GM23338 (cell line): ENCODE results near the gene SUSD4. TPM values are rescaled to one million over a fixed set of nuclear protein-coding genes. Genes with fewer than 3 reads are reported as not detected.

Experiments
- ATAC-seq: fragments of 200-7000 bp; cut with Tn5 transposase; 3 replicates; pipeline ENCODE4 v1.9.1; 2020
- DNase-seq: peaks from one replicate; pipeline ENCODE4 v3.0.0-alpha.2; 2015; ENCODE audit warnings: low spot score
- H2AFZ ChIP-seq: fragments of 200-600 bp; sonication (generic); 2 replicates; pipeline ENCODE4 v1.8.0; 2016; ENCODE audit warnings: antibody characterized with exemption, mild to moderate bottlenecking, moderate library complexity
- H3F3A ChIP-seq: fragments of 200-600 bp; sonication (generic); replicated peaks from 2 replicates; pipeline ENCODE4 v1.8.0; 2017; ENCODE audit warnings: antibody characterized with exemption, mixed run types, low read depth
- H3K27ac ChIP-seq: fragments of 200-600 bp; sonication (generic); 2 replicates; pipeline ENCODE4 v1.6.1; 2016; ENCODE audit warnings: low read depth
- H3K27me3 ChIP-seq: fragments of 200-600 bp; sonication (generic); 2 replicates; pipeline ENCODE4 v1.8.0; 2016; ENCODE audit warnings: mild to moderate bottlenecking, mixed run types, moderate library complexity; ENCODE audit not compliant: insufficient read depth
- H3K36me3 ChIP-seq: fragments of 200-600 bp; sonication (generic); 2 replicates; pipeline ENCODE4 v1.8.0; 2016; ENCODE audit warnings: mild to moderate bottlenecking; ENCODE audit not compliant: insufficient read depth
- H3K4me1 ChIP-seq: fragments of 200-600 bp; sonication (generic); 2 replicates; pipeline ENCODE4 v1.8.0; 2016; ENCODE audit warnings: mild to moderate bottlenecking, moderate library complexity; ENCODE audit not compliant: insufficient read depth
- H3K4me2 ChIP-seq: fragments of 200-600 bp; sonication (generic); 2 replicates; pipeline ENCODE4 v1.7.1; 2017; ENCODE audit warnings: mixed run types
- H3K4me3 ChIP-seq: fragments of 200-600 bp; sonication (generic); 2 replicates; pipeline ENCODE4 v1.6.1; 2016; ENCODE audit warnings: mixed run types
- H3K79me2 ChIP-seq: fragments of 200-600 bp; sonication (generic); replicated peaks from 2 replicates; pipeline ENCODE4 v1.8.0; 2017; ENCODE audit warnings: mild to moderate bottlenecking; ENCODE audit not compliant: insufficient read depth
- H3K9me2 ChIP-seq: fragments of 200-600 bp; sonication (generic); 2 replicates; pipeline ENCODE4 v1.8.0; 2017; ENCODE audit not compliant: insufficient read depth
- H4K20me1 ChIP-seq: fragments of 200-600 bp; sonication (generic); replicated peaks from 2 replicates; pipeline ENCODE4 v1.8.0; 2017; ENCODE audit warnings: mild to moderate bottlenecking; ENCODE audit not compliant: insufficient read depth
- H3K27ac Mint-ChIP-seq: 2 replicates; pipeline ENCODE4 v1.8.0; 2020; ENCODE audit warnings: inconsistent platforms, mild to moderate bottlenecking, moderate library complexity, mixed read lengths
- H3K27me3 Mint-ChIP-seq: 3 replicates; pipeline ENCODE4 v1.8.0; 2022; ENCODE audit warnings: low read depth, mild to moderate bottlenecking, moderate library complexity, mixed read lengths, inconsistent platforms; ENCODE audit not compliant: insufficient read depth, poor library complexity
- H3K36me3 Mint-ChIP-seq: 3 replicates; pipeline ENCODE4 v1.8.0; 2021; ENCODE audit warnings: low read depth, mild to moderate bottlenecking, inconsistent platforms, moderate library complexity, mixed read lengths
- H3K4me1 Mint-ChIP-seq: 3 replicates; pipeline ENCODE4 v1.8.0; 2020; ENCODE audit warnings: mild to moderate bottlenecking, inconsistent platforms, mixed read lengths
- H3K4me3 Mint-ChIP-seq: 3 replicates; pipeline ENCODE4 v1.8.0; 2021; ENCODE audit warnings: moderate library complexity, mild to moderate bottlenecking, inconsistent platforms, mixed read lengths
- H3K9me3 Mint-ChIP-seq: 3 replicates; pipeline ENCODE4 v1.8.0; 2020; ENCODE audit warnings: moderate library complexity, mild to moderate bottlenecking, inconsistent platforms, mixed read lengths
- CREB1 ChIP-seq: fragments of 250-450 bp; sonication (Bioruptor Pico); IDR thresholded peaks from 2 replicates; pipeline ENCODE4 v1.5.0; 2020; ENCODE audit warnings: low read depth, mild to moderate bottlenecking, moderate library complexity
- CTCF ChIP-seq, 2 experiments: fragments of 200-600 bp in 1 of 2; sonication (generic) in 1 of 2; conservative IDR thresholded peaks; 2 replicates each; pipeline versions ENCODE4 v1.5.1 to v1.6.1; 2016 to 2017; ENCODE audit warnings: antibody characterized with exemption in 2 of 2, low read depth in 2 of 2, mild to moderate bottlenecking in 2 of 2, moderate library complexity in 1 of 2
- ETS1 ChIP-seq: IDR thresholded peaks from 2 replicates; pipeline ENCODE4 v1.6.1; 2016; ENCODE audit warnings: antibody characterized with exemption
- EZH2 ChIP-seq: fragments of 200-600 bp; sonication (generic); IDR thresholded peaks from one replicate; pipeline ENCODE4 v1.8.0; 2017; ENCODE audit warnings: antibody characterized with exemption, mild to moderate bottlenecking, low read depth; ENCODE audit not compliant: unreplicated experiment
- EZH2phosphoT487 ChIP-seq: fragments of 200-600 bp; sonication (generic); IDR thresholded peaks from one replicate; pipeline ENCODE4 v1.8.1; 2018; ENCODE audit warnings: antibody characterized with exemption; ENCODE audit not compliant: unreplicated experiment
- JUNB ChIP-seq: IDR thresholded peaks from one replicate; pipeline ENCODE4 v1.6.1; 2016; ENCODE audit warnings: antibody characterized with exemption; ENCODE audit not compliant: unreplicated experiment
- NANOG ChIP-seq: IDR thresholded peaks from 2 replicates; pipeline ENCODE4 v1.6.1; 2016; ENCODE audit warnings: antibody characterized with exemption, borderline replicate concordance
- POLR2AphosphoS5 ChIP-seq: IDR thresholded peaks from 2 replicates; pipeline ENCODE4 v1.6.1; 2016; ENCODE audit warnings: antibody characterized with exemption, low read depth
- STAT1 ChIP-seq: IDR thresholded peaks from one replicate; pipeline ENCODE4 v1.6.1; 2016; ENCODE audit warnings: antibody characterized with exemption; ENCODE audit not compliant: unreplicated experiment
- ZNF114 ChIP-seq: fragments of 250-450 bp; sonication (Bioruptor Pico); IDR thresholded peaks from 2 replicates; pipeline ENCODE4 v1.5.0; 2020; ENCODE audit warnings: mild to moderate bottlenecking, moderate library complexity
- ZNF331 ChIP-seq: fragments of 250-450 bp; sonication (Bioruptor Pico); IDR thresholded peaks from 2 replicates; pipeline ENCODE4 v1.5.0; 2020; ENCODE audit warnings: low read depth, mild to moderate bottlenecking, moderate library complexity
- ZNF462 ChIP-seq: fragments of 250-450 bp; sonication (Bioruptor Pico); IDR thresholded peaks from 2 replicates; pipeline ENCODE4 v1.5.0; 2020; ENCODE audit warnings: mild to moderate bottlenecking, moderate library complexity
- polyA plus RNA-seq: library from polyadenylated mRNA; unstranded; fragments of >200 nt; fragmentation: Nextera tagmentation; extraction: Ambion mirVana; gene quantifications from 2 replicates; pipeline ENCODE4 v1.2.1, GENCODE V29; 2016
- total RNA-seq: library from RNA; depleted of rRNA; stranded (reverse); fragments of >200 nt; shearing (Covaris generic); gene quantifications from 2 replicates; pipeline ENCODE4 v1.2.3, GENCODE V29; 2014
- TF ChIP-seq, protein P1 (sequence below): IDR thresholded peaks from one replicate; pipeline ENCODE4 v1.6.1; 2018; ENCODE audit warnings: antibody characterized with exemption; ENCODE audit not compliant: unreplicated experiment

The SUSD4 gene
- total and polyA plus RNA-seq, 2 experiments from 2014 or later: 2.3 to 3.6 TPM

DNA sequence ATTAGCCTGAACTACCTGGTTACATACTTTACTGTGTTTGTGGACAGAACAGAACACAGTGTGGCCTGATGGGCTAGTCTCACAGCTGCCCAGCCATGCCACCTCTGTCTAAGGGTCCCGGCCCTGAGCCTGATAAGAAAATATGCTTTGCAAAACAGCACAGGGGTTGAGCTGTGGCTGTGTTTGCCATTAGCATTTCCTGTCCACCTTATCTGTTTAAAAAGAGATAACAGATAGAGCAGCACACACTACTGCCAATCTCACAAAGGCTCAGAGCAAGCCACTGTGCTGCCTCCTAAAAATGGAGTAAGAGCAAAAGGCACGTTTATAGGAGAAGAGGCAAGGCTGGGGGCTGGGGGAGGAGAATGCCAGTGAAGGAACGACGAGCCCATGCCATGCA lies 95.0 kb downstream of the SUSD4 start:
- Histone ChIP-seq H3K36me3 (no peaks in the 10 kb centered on the region), H3K4me3 (no peak overlapping the region), H3K4me1 (no peaks in the 10 kb centered on the region; the same call in 1 of the 2 replicates), H3F3A (no peaks in the 10 kb centered on the region), H3K27me3 (no peaks in the 10 kb centered on the region), H3K79me2 (no peaks in the 10 kb centered on the region), H3K4me2 (no peak overlapping the region), H2AFZ (no peak overlapping the region), H3K27ac (no peak overlapping the region), H4K20me1 (no peaks in the 10 kb centered on the region), H3K9me2 (no peaks in the 10 kb centered on the region)
- TF ChIP-seq POLR2AphosphoS5 (no peak), STAT1 (no peak), ZNF331 (CRISPR knock-in tag) (no peak), EZH2phosphoT487 (no peak), NANOG (no peak), JUNB (no peak), CTCF (conservative IDR thresholded peaks at IDR 0.05; ENCODE audit: low read depth in 2 of 2) (no peak), ZNF114 (no peak), EZH2 (no peak), ETS1 (no peak), ZNF462 (CRISPR knock-in tag) (no peak), CREB1 (CRISPR knock-in tag) (no peak)
- TF ChIP-seq, protein P1, sequence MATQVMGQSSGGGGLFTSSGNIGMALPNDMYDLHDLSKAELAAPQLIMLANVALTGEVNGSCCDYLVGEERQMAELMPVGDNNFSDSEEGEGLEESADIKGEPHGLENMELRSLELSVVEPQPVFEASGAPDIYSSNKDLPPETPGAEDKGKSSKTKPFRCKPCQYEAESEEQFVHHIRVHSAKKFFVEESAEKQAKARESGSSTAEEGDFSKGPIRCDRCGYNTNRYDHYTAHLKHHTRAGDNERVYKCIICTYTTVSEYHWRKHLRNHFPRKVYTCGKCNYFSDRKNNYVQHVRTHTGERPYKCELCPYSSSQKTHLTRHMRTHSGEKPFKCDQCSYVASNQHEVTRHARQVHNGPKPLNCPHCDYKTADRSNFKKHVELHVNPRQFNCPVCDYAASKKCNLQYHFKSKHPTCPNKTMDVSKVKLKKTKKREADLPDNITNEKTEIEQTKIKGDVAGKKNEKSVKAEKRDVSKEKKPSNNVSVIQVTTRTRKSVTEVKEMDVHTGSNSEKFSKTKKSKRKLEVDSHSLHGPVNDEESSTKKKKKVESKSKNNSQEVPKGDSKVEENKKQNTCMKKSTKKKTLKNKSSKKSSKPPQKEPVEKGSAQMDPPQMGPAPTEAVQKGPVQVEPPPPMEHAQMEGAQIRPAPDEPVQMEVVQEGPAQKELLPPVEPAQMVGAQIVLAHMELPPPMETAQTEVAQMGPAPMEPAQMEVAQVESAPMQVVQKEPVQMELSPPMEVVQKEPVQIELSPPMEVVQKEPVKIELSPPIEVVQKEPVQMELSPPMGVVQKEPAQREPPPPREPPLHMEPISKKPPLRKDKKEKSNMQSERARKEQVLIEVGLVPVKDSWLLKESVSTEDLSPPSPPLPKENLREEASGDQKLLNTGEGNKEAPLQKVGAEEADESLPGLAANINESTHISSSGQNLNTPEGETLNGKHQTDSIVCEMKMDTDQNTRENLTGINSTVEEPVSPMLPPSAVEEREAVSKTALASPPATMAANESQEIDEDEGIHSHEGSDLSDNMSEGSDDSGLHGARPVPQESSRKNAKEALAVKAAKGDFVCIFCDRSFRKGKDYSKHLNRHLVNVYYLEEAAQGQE: no peak
- no peaks in the 10 kb centered on the region for H3K9me3 Mint-ChIP-seq
- ATAC-seq (no peak), DNase-seq (no peak)
- peaks cover 10% of the 10 kb centered on the region; the same call in 2 of the 3 replicates for H3K4me1 Mint-ChIP-seq
- H3K27me3 Mint-ChIP-seq: no peaks in the 10 kb centered on the region
- H3K4me3 Mint-ChIP-seq: no peak overlapping the region
- H3K36me3 Mint-ChIP-seq: no peaks in the 10 kb centered on the region
- no peak overlapping the region for H3K27ac Mint-ChIP-seq
